ENCODE measurements around the gene IL17B.

The IL17B gene

DNA sequence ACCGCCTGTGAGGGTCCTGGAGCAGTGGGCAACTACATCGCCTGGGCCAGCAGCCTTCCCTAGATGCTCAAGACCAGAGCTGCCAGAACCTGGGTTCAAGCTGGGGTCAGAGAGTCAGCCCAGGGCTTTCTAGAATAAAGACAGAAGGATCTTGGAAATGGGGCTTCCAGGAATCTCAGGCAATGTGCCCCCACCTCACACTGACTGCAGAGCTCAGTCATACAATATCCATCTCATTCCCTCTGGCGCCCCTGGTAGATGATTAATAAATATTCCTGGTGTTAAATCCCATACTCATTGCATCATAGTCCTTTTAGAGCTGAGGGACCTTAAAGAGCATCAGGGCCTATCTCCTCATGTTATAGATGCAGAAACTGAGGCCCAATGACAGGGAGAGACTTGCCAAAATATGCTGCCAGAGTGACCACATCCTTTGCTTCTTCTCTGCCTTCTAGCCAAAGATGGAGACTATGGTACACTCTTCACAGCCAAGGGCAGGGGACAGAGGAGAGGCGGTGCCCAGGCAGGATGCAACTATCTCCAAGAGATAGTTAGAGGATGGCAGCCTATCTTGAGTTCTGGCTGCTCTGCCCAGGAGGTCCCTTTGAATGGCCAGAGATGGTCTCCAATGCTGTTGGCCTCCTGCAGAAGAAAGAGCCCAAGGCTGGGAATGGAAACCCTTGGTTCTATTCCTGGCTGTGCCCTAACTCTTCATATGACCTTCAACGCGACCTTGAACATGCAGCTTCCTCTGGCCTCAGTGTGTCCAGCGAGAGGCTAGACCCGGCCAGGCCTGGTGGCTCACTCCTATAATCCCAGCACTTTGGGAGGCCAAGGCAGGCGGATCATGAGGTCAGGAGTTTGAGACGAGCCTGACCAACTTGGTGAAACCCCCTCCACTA is 36.2 kb upstream of the IL17B start:
- no peak for DNase-seq (ENCODE audit: low read depth in 3 of 3, low spot score in 1 of 3)

DNA sequence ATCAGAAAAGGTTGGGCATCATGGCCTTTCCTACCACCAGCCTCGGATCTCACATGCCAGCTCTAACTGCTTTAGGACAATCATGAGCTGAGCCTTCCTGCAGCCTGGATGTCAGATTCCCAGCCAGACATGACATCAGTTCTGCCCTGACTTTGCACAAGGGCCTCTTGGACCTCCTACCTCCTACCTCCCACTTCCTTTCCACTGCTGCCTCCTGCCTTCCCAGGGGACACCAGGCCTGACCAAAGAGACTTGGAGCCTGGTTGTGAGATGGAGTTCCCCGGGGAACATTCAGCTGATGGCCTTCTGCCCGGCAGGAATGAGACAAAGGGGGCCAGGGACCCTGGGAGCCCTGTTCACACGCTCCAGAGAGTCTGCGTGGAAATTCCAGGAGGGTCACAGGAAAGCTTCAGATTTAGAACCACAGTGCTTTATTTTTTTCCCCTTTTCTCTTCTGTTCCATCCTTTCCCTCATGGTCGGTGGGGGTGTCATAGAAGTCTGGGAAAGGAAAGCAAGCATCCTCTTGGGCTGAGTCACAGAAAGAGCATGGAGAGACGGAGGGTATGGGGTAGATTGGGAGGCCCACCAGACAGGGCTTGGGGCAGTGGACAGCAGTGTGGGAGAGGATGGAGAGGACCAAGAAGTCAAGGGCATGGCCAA is 35.4 kb upstream of the IL17B start:
- DNase-seq (ENCODE audit: low read depth in 3 of 3, low spot score in 1 of 3), result no peak

DNA sequence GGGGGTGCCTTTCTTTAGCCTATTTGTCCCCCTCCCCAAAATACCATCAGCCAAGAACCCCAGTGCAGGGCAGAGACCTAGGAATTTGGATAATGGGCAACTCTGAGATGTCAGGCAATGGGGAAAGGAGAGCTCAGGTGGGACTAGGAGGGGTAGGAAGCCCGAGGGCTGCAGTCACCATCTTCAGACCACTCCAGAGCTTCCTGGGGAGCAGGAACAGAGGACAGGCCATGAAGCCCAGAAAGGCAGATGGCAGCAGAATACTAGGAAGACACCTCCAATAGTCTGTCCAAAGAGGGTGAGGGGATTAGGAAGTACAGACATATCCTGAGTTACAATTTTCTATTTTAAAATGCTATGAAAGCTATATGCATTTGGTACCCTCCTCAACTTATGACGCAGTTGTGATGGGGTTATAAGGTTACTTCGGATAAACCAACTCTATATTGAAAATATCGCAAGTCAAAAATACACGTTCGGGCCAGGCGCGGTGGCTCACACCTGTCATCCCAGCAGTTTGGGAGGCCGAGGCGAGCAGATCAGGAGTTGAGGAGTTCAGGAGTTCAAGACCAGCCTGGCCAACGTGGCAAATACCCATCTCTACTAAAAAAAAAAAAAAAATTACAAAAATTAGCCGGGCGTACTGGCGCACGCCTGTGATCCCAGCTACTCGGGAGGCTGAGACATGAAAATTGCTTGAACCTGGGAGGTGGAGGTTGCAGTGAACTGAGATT is 34.6 kb upstream of the IL17B start:
- DNase-seq (ENCODE audit: low read depth in 3 of 3, low spot score in 1 of 3), result no peak

DNA sequence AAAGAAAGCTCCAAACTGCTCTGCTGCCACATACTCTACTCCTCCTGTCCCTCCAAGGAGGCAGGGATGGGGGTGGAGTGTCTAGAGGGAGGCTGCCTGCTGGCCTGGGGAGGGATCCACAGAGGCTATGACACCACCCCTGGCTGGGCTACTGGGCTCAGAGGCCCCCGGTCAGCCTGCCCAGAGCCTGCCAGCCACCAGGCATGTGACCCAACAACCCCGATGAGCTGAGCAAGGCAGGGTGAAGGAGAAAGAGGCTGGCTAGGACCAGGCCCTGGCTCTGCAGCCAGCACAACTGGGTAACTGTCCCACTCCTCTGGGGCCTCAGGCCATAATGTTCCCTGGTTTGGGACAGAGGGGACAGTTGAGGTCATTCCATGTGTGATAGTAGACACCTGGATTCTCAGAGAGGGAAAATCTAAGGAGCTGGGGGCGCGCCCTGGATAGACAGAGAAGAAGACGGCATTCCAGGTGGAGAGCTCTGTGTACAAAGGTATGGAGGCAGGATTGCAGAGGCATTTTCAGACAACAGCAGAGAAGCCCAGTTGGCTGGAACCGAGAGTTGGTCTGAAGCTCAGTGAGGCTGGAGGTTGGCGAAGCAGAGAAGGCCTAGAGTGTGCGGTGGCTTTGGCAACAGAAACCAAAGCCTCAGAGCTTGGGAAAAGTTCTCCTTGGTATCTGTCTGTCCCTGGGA is 33.8 kb upstream of the IL17B start:
- DNase-seq (ENCODE audit: low read depth in 3 of 3, low spot score in 1 of 3), result no peak

DNA sequence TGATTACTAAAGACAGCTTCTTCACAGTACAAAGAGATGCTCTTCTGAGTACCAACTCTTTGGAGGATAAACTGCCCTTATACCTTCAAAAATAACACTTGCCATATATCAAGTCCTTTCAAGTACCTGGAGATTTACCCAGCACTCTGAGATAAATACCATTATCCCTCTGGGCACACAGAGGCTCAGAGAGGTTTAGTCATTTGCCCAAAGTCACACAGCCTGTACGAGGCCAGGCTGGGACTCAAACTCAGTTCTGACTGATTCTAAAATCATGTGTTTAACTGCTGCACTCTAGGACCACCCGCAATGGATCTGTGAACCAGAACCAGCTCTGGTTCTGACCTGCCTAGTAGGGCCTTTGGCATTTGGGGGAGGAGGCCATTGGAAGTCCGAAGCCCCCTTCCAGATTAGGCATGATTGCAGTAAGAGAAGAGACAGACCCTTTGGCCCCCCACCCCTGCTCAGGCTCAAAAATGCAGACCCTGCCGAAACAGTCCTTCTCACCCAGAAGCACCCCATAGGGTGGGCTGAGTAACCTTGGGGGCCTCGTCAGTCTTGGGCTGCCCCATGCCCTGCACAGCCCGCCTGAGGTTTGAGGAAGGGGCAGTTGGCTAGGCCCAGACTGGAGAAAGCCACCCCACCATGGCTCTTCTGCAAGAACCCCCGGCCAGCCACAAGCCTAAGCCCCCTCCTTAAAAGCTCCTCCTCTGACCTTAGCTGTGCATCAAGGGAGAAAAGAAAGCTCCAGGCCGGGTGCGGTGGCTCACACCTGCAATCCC is 32.8 kb upstream of the IL17B start:
- DNase-seq (ENCODE audit: low read depth in 3 of 3, low spot score in 1 of 3), result no peak

DNA sequence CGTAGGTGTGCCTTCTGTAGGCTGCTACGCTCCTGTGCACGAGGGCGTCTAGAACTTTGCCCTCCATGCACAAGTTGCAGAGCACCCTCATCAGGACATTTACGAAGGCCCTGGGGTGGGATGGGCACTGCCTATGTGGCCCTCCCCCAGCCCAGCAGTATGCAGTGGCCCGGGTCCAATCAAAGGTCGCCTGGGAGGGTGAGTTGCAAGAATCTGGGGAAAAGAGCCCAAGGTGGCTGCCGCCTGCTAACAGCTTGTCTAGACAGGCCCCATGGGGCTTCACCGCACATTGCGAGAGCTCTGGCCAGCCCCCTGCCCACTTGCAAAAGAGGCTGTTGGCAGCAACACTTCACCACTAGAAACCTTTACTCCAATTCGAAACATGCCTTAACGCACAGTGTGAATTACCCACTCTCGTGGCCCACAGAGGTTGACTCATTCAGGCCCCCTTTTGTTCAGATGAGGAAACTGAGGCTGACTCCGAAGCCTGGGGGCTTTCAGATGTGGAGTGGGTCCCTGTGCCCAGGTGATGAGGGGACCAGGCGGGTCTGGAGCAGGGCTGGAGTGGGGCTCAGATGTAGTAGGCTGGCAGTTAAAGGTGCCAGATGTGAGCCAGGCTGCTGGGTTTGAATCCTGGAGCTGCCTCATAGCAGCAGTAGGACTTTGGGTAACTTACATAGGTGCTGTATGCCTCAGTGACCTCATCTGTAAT is 31.8 kb upstream of the IL17B start:
- no peak for DNase-seq (ENCODE audit: low read depth in 3 of 3, low spot score in 1 of 3)

DNA sequence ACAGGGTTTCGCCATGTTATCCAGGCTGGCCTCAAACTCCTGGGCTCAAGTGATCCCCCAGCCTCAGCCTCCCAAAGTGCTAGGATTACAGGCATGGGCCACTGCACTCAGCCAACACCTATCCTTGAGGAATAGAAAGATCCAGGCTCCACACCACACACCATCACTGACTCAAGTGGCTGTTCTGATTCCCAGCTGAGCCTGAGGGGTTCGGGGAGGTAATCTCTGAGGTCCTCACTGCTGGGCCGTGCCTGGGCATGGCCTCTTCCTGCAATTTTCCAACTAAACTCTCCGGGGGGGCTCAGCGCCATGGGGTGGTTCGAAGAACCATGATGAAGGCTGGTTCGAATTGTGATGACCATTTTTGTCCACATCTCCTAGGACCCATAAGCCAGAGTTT is 31.0 kb upstream of the IL17B start:
- no peak for DNase-seq (ENCODE audit: low read depth in 3 of 3, low spot score in 1 of 3)

DNA sequence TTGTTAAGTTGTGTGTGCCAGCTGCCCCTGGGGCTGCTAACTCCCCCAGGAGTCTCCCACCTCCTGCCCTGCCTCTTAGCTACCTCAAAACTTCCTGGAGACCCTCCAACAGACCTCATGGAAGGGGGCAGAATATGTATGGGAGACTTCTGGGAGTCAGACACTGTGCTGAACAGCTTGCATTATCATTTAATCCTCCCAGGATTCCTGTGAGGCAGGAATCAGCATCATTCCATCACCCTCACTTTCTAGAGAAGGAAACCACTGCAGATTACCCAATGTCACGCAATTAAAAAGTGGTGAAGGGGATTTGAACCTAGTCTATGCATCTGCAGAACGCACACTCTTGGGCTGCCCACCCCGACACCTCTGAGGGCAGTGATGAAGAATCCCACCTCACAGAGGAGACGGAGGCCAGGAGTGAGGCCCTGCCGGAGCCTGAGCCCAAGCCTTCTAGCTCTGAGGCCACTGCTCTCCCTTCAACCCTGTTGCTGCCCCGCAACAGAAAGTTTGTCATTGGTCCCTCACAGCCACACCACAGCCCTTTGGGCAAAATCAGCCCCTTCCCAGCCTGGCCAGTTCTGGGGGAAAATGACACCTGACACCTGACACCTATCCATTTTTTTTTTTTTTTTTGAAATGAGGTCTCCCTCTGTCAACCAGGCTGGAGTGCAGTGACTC is 30.3 kb upstream of the IL17B start:
- no peak for DNase-seq (ENCODE audit: low read depth in 3 of 3, low spot score in 1 of 3)

DNA sequence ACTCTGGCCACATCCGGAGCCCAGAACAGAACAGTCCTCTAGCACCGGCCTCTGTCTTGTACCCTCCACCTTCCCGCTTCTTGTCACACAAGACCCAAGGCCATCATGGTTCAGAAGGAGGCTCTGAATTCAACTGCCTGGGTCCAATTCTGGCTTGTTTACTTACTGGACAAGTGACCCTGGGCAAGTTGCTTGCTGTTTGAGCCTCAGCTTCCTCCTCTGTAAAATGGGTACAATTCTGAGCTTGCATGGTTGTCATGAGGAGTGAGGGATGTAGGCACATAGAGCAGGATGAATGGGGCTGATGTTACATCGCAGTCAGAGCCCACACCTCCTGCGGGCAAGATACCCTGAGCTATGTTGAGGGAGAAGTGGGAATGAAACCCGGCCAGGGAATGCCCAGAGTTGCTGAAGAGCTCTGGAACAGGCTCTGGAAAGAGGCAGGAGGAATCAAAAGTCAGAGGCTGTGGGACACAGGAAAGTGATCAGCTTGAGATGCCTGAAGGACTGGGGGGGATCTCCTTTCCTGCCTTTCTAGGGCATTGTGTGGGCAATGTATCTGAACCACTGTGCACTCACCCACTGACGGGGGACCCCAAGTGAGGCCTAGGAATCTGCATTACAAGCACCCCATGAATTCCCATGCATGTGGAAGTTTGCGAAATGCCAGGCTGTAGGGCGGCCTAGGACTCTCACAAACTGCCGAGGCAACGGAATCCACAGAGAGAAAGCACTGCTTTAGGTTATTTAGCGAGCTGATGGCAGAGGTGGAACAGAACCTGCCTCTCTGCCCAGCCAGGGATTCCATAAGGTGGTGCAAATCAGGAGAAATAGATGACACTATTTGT is 29.4 kb upstream of the IL17B start:
- no peak for DNase-seq (ENCODE audit: low read depth in 3 of 3, low spot score in 1 of 3)

DNA sequence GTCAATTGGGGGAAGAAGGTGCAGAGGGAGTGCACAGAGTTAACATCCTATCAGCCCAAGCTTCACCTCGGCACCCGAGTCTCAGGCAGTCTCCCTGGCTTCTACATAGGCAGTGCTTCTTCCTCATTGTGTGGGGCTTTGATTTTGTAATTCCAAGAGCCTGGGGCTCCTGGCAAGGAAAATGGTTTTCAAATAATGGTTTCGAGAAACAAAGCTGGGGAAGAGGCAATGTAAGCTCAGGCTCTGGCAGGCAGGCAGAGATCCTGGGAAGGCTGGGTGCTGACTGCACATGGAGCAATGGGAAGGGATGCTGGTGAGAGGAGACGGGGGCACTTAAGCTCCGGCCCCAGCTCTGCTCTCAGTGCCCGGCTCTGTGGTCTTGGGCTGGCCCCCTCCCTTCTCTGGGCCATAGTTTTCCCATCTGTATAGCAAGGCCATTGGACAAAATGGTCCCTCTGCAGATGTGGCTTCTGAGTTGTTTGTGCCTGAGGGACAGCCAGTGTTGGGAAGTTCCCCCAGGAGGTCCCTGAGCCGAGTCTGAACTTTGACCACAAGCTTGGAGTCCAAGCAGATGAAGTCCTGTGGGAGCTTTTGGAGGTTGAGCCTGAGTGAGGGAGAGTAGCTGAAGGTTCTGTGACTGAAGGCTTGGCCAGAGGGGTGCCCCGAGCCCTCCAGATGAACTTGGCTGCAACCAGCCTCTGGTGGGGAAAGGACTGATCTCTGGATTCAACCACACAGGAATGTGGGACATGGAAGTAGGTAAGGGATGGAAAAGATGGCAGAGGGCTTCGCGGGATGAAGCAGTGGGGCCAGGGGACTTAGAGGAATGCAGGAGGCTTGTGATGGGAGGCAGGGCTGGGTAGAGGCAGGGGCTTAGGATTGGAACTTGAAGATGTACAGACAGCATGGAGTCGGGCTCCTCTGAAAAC is 28.5 kb upstream of the IL17B start:
- no peak for DNase-seq (ENCODE audit: low read depth in 3 of 3, low spot score in 1 of 3)

DNA sequence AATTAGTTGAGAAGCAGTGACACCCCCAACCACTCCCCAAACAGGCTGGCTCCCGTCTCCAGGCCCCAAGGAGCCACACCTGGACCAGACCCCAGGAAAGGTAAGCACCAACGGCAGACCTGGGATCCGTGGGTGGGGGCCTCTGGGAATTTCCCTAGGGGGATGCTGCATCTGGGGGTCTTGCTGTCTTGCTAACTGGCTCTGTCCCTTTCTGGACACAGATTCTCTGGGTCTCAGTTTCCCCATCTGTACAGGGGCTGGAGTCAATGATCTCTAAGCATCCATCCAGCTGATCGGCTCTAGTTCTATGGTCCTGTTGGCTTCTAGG is 27.9 kb upstream of the IL17B start:
- no peak for DNase-seq (ENCODE audit: low read depth in 3 of 3, low spot score in 1 of 3)

DNA sequence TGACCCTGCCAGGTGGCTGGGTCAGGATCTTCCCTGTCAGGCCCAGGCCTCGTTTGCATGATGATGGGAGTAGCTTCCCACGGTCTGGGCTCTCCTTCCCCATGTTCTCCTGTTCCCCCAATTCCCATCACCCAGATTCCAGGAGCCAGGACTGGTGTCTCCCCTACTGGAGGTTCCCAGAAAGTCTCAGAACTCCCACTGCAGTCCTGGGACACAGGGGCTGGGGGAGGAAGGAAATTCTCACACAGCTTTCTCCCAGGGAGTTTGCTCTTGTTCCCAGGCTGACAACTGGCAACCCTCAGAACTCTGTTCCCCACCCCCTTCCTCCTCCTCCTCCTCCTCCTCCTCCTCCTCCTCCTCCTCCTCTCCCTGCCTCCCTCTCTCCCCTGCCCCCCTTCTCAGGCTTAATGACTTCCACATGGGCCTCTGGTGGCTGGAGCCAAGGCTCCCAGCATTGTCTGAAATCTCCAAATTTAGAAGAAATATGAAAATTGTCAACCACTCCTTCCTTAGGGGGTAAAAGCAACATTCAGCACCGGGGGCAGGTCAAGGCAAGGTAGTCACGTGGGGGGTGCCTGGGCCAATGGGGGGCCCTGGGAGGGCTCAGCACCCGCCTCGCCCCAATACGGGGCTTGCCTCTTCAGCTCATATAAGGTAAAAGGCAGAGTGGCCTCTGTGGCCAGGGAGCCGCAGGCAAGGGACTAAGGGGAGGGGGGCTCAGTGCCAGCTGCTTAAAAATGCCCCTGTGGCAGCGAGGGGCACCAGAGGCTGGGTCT is 27.3 kb upstream of the IL17B start:
- no peak for DNase-seq (ENCODE audit: low read depth in 3 of 3, low spot score in 1 of 3)

DNA sequence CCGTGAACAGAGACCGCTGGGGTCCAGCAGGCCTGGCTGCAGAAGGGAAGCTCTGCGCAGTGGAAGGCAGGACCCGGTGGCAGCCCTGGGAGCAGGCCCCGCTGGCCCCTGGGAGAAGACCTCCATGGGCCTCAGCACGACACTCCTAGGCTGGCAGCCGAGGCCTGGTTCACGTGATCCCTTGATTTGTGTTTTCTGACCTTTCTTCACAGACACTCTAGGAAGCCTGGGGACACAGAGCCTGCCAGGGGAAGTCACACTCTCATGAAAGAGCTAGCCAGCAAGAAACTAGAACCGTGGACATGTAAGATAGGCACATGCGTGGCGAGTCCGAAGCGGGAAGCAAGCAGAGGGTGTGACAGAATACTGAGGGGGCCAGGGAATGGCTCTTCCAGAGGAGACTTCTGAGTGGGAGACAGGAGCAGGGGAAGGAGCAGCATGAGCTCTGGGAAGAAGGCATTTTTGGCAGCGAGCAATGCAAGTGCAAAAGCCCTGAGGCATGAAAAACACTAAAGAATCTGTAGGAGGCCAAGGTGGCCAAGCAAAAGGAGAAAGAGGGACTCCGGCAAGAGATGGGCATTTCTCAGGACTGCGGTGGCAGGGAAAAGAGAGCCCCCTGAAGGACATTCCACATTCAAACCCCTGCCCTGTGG is 26.6 kb upstream of the IL17B start:
- DNase-seq (ENCODE audit: low read depth in 3 of 3, low spot score in 1 of 3), result no peak

DNA sequence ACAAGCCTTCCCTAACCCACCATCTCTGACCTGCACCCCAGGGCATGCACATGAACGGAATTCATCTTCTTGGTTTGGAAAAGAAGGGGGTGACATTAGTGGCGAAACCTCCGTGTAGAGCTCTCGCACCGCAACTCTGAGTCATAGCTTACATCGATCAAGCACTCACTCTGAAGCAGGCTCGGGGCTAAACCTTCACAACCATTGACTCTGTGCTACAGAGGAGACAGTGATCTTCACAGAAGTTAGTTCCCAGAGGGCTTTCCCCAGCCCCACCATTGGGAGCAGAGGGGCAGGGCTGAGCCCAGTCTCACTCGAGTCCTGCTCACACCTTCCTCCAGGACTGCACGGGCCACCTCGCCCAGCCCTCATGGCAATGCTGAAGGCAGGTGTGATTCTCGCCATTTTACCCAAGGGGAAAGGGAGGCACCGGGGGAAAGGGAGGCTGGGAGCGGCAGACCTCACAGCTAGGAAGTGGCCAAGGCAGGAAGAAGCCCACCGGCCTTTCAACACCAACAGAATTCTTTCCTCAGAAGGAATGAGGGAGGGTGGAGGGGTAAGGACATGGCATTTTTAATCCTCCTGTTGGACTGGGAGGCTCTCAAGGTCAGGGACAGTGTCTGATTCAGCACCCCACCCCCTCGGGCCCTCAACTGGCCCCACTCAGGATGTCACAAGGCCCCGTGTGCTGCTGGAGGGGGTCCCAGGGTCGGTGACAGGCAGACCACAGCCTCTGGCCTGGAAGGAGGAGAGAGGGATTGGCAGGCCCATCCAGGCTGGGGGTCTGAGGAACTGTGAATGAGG is 25.9 kb upstream of the IL17B start:
- no peak for DNase-seq (ENCODE audit: low read depth in 3 of 3, low spot score in 1 of 3)

DNA sequence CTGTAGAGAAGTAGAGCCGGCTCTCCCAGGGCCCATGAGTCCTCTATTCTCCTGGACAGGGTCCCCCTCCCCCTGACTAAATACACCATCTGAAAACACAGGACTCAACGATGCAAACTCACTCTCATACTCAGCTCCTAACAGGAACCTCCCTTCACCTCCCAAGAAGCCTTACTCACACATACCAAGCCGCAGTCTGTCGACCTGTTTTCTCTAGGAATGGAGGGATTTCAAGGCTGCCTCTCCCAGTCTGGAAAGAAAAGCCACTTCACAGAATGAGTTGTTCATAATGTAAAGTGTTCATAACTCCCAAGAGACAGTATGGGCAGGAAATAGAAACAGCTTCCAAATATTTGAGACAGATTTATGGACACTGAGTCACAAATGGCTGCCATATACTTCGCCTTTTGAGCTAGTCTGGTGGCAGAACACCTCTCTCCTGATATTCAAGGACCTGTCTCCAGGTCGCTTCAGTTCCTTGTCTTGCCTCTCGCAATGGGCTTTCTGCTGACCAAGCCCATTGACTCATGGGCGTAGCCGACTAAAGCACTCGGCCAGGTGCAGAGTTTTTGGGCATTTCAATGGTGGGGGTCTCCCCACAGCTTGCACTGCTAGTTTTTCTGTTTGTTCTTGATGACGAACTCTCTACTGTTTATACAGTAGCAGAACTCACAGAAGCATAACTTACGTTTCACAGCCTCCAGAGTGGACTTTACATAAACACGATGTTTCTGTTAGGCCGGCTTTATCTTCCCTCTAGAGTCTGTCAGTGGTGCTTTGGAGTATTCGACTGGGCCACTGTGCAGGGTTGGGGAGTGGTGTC is 25.0 kb upstream of the IL17B start:
- DNase-seq (ENCODE audit: low read depth in 3 of 3, low spot score in 1 of 3), result no peak

All from stimulated activated CD4-positive, alpha-beta T cell treated with anti-CD3 and anti-CD28 coated beads, TNF-alpha, amount 100 ng/mL, for 1 hour (primary cell).